HG03457 (cell line): ENCODE data around the gene NEU1.
"Not testable (repeated sequence)": the region's sequence is repeated elsewhere in the genome, so short reads cannot be mapped to it uniquely, and the experiment has no call there.

ENCODE experiments used
- ATAC-seq: cut with Tn5 transposase; IDR thresholded peaks from one replicate; pipeline ENCODE4 v1.9.1; 2021; ENCODE audit warnings: moderate number of reproducible peaks; ENCODE audit not compliant: unreplicated experiment

NEU1 gene

GRCh38 chr6:31847276-31847978, 15.2 kb downstream of the NEU1 start:
- no peak for ATAC-seq

- no peak for ATAC-seq
Observed at GRCh38 chr6:31844507-31844906, 18.1 kb downstream of the NEU1 start.

GRCh38 chr6:31842053-31842452, 20.6 kb downstream of the NEU1 start:
- ATAC-seq: no peak

- ATAC-seq: not testable (repeated sequence)
Observed at GRCh38 chr6:31839779-31840126, 22.9 kb downstream of the NEU1 start.

DNA sequence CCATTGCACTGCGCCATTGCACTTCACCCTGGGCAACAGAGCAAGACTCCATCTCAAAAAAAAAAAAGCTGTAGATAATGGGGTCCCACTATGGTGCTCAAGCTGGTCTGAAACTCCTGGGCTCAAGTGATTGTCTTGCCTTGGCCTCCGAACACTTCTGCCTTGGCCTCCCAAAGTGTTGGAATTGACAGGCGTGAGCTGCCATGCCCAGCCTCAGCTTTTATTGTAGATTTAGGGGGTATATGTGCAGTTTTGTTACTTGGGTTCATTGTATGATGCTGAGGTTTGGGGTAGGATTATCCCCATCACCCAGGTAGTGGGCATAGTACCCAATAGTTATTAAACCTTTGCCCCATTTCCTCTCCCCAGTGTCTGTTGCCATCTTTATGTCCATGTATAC, 23.7 kb downstream of the NEU1 start:
- no peak for ATAC-seq

GRCh38 chr6:31838114-31838553, 24.5 kb downstream of the NEU1 start:
- ATAC-seq: not testable (repeated sequence)

GRCh38 chr6:31837369-31838113, 25.1 kb downstream of the NEU1 start:
- no peak for ATAC-seq

DNA sequence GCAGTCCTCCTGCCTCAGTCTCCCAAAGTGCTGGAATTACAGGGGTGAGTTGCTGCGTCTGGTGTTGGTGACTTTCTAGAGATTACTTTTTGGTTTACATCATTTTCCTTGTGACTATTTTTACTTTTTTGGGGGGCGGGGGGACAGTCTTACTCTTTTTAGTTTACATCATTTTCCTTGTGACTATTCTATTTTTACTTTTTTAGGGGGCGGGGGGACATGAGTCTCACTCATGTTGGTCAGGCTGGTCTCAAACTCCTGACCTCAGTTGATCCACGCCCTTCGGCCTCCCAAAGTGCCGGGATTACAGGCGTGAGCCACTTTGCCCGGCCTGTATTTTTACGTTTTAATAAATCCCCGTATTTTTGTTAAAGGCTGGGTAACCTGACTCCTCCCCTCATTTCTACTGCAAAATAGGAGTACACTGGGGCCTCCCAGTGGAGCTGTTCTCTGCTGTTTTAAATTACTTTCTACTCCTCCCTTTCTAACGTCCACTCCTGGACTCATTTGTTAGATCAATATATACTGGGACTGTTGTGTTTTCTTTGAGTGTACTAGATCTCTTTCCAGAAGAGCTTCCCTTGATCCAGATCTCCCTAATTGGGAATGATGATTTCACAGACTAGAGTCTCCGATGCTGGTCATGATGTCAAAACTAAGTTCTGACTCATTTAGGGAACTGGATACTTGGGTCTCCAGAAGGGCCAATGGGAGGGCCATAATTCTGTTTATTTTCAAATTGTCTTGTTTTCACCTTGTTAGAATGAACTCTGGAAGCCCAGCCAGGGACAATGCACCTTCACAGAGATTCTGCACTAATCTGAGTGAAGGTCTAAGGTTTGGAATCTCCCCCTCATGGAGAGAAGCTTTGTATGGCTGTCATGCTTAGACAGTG, 25.9 kb downstream of the NEU1 start:
- ATAC-seq: no peak

DNA sequence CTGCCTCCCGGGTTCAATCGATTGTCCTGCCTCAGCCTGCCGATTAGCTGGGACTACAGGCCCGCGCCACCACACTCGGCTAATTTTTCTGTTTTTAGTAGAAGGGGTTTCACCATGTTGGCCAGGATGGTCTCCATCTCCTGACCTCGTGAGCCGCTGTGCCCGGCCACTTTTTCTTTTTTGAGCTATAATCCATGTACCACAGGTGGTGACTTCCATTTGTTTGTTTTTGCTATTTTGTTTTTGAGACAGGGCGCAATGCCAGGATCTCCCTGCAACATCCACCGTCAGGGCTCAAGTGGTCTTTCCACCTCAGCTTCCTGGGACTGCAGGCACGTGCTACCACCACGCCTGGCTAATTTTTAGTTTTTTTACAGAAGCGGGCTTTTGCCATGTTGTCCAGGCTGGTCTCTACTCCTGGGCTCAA, 26.6 kb downstream of the NEU1 start:
- no peak for ATAC-seq

GRCh38 chr6:31834367-31835250, 28.0 kb downstream of the NEU1 start:
- no peak for ATAC-seq

DNA sequence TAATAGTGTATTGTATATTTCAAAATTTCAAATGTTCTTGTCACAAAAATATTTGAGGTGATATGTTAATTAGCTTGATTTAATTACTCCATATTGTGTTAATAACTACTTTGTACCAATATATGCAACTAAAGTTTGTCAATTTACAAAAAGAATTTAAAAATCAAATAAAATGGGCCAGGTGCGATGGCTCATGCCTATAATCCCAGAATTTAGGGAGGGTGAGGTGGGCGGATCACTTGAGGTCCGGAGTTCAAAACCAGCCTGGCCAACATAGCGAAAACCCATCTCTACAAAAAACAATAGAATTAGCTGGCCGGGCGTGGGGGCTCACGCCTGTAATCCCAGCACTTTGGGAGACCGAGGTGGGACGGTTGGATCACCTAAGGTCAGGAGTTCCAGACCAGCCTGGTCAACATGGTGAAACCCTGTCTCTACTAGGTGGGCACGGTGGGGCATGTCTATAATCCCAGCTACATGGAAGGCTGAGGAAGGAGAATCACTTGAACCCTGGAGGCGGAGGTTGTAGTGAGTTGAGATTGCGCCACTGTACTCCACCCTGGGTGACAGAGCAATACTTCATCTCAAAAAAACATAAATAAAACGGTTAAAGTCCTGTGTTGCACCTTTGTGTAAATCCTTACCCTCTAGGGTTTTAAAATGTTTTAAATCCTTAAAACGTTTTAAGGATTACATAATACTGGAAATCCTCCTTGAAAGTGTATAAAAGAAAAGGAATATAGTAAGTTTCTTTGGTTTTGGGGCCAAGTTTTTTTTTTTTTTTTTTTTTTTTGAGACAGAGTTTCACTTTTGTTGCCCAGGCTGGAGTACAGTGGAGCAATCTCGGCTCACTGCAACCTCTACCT, 31.0 kb downstream of the NEU1 start:
- ATAC-seq: no peak

DNA sequence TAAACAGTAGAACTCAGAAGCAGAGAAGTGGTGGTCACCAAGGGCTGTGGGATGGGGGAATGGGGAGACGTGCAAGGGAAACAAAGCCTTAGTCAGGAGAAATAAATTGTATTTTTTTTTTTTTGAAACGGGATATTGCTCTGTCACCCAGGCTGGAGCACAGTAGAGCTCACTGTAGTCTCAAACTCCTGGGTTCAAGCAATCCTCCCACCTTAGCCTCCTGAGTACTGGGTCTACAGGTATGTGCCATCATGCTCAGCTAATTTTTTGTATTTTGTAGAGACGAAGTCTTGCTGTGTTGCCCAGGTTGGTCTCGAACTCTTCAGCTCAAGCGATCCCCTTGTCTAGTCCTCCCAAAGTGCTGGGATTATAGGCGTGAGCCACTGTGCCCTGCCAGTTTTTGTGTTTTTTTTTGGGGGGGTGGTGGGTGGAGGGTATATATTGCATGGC, 31.7 kb downstream of the NEU1 start:
- ATAC-seq: no peak

DNA sequence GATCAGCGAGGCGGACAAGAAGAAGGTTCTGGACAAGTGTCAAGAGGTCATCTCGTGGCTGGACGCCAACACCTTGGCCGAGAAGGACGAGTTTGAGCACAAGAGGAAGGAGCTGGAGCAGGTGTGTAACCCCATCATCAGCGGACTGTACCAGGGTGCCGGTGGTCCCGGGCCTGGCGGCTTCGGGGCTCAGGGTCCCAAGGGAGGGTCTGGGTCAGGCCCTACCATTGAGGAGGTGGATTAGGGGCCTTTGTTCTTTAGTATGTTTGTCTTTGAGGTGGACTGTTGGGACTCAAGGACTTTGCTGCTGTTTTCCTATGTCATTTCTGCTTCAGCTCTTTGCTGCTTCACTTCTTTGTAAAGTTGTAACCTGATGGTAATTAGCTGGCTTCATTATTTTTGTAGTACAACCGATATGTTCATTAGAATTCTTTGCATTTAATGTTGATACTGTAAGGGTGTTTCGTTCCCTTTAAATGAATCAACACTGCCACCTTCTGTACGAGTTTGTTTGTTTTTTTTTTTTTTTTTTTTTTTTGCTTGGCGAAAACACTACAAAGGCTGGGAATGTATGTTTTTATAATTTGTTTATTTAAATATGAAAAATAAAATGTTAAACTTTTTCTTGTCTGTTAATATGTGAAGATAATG, 32.9 kb downstream of the NEU1 start:
- ATAC-seq: no peak

DNA sequence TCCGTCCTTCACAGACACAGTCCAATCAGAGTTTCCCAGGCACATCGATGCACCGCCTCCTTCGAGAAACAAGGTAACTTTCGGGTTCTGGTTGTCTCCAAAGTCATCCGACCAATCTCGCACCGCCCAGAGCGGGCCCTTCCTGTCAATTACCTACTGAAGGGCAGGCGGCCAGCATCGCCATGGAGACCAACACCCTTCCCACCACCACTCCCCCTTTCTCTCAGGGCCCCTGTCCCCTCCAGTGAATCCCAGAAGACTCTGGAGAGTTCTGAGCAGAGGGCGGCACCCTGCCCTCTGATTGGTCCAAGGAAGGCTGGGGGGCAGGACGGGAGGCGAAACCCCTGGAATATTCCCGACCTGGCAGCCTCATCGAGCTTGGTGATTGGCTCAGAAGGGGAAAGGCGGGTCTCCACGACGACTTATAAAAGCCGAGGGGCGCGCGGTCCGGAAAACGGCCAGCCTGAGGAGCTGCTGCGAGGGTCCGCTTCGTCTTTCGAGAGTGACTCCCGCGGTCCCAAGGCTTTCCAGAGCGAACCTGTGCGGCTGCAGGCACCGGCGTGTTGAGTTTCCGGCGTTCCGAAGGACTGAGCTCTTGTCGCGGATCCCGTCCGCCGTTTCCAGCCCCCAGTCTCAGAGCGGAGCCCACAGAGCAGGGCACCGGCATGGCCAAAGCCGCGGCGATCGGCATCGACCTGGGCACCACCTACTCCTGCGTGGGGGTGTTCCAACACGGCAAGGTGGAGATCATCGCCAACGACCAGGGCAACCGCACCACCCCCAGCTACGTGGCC, 35.1 kb downstream of the NEU1 start, which contains the start of gene HSPA1B:
TSS of gene HSPA1B (plus strand) at position 453 of the 794 bp plus-strand sequence. CDS start at position 666, 213 bp downstream.
- peak; percentile 56 for ATAC-seq

GRCh38 chr6:31826793-31827285, 35.8 kb downstream of the NEU1 start:
- ATAC-seq: no peak

- ATAC-seq: no peak
Observed at GRCh38 chr6:31825553-31825952, 37.1 kb downstream of the NEU1 start.

DNA sequence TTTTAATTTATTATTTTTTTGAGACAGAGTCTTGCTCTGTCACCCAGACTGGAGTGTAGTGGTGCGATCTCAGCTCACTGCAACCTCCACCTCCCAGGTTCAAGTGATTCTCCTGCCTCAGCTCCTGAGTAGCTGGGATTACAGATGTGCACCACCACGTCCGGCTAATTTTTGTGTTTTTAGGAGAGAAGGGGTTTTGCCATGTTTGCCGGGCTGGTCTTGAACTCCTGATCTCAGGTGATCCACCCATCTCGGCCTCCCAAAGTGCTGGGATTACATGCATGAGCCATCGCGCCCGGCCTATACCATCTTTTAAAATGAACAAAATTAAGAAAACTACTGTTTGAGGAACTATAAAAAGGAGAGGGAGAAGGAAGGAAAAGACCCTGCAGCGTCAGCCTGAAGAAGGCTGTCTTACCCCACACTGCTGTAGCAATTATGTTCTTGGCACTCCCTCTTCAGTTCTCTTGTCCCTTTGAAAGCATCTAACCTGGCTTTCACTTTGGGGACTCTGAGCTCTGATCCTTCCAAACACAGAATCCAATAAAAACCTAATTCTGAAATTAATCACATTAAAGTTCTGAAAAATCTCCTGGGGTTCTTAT, 38.9 kb downstream of the NEU1 start:
- not testable (repeated sequence) for ATAC-seq
